Osteoblast (primary cell): ENCODE results near the gene IGLL5. TPM values are rescaled to one million over a fixed set of nuclear protein-coding genes. Genes with fewer than 3 reads are reported as not detected.

Source experiments
- DNase-seq: peaks from one replicate; pipeline ENCODE4 v3.0.0; 2011; ENCODE audit warnings: low spot score, mixed read lengths; ENCODE audit not compliant: insufficient read length; ENCODE audit errors: missing footprints
- H2AFZ ChIP-seq: 2 replicates; pipeline ENCODE4 v1.6.0; 2011; ENCODE audit warnings: mild to moderate bottlenecking, low read length
- H3K27ac ChIP-seq: 2 replicates; pipeline ENCODE4 v1.5.1; 2011; ENCODE audit warnings: mild to moderate bottlenecking, low read depth, low read length, moderate library complexity
- H3K27me3 ChIP-seq: 2 replicates; pipeline ENCODE4 v1.6.0; 2012; ENCODE audit warnings: mild to moderate bottlenecking, control low read depth, inconsistent platforms, low read length, moderate library complexity; ENCODE audit not compliant: insufficient read depth
- H3K36me3 ChIP-seq: 2 replicates; pipeline ENCODE4 v1.5.1; 2011; ENCODE audit warnings: mild to moderate bottlenecking, low read length, control low read depth, moderate library complexity; ENCODE audit not compliant: insufficient read depth
- H3K4me1 ChIP-seq: 2 replicates; pipeline ENCODE4 v1.5.1; 2011; ENCODE audit warnings: mild to moderate bottlenecking, low read length, control low read depth, moderate library complexity; ENCODE audit not compliant: insufficient read depth
- H3K4me2 ChIP-seq: 2 replicates; pipeline ENCODE4 v1.6.0; 2011; ENCODE audit warnings: mild to moderate bottlenecking, low read length; ENCODE audit not compliant: insufficient read depth
- H3K4me3 ChIP-seq: fragments of 200-600 bp; sonication (generic); 3 replicates; pipeline ENCODE4 v1.5.1; 2012; ENCODE audit warnings: mild to moderate bottlenecking, low read length, inconsistent platforms; ENCODE audit not compliant: insufficient read depth
- H3K79me2 ChIP-seq: 2 replicates; pipeline ENCODE4 v1.6.0; 2012; ENCODE audit warnings: mild to moderate bottlenecking, low read length, control low read depth, inconsistent platforms; ENCODE audit not compliant: insufficient read depth
- H3K9me3 ChIP-seq: 2 replicates; pipeline ENCODE4 v1.5.1; 2011; ENCODE audit warnings: low read depth, low read length, control low read depth
- H4K20me1 ChIP-seq: 2 replicates; pipeline ENCODE4 v1.6.0; 2012; ENCODE audit warnings: mild to moderate bottlenecking, low read length, control low read depth; ENCODE audit not compliant: insufficient read depth
- CTCF ChIP-seq: IDR thresholded peaks from 2 replicates; pipeline ENCODE4 v1.5.1; 2011; ENCODE audit warnings: mild to moderate bottlenecking, low read depth, low read length, moderate library complexity; ENCODE audit errors: extremely low read depth
- total RNA-seq: library from RNA; depleted of rRNA; stranded (reverse); fragments of >200 nt; gene quantifications from 2 replicates; pipeline ENCODE4 v1.2.3, GENCODE V29; 2012

Gene IGLL5
- total RNA-seq, 1 donor = not detected

- H4K20me1 ChIP-seq = no peaks in the 10 kb centered on the region
- H3K4me3 ChIP-seq = no peak overlapping the region
- H3K36me3 ChIP-seq = no peaks in the 10 kb centered on the region
- H2AFZ ChIP-seq = no peak overlapping the region
- no peaks in the 10 kb centered on the region for H3K9me3 ChIP-seq
- no peak overlapping the region for H3K27ac ChIP-seq
- TF ChIP-seq CTCF = no peak
- H3K27me3 ChIP-seq = peaks cover 10% of the 10 kb centered on the region
- H3K79me2 ChIP-seq = no peaks in the 10 kb centered on the region
- DNase-seq = no peak
- no peaks in the 10 kb centered on the region for H3K4me1 ChIP-seq
- no peak overlapping the region for H3K4me2 ChIP-seq
Observed at GRCh38 chr22:22856364-22856763, 31.3 kb upstream of the IGLL5 start.

- DNase-seq = no peak
- H3K4me2 ChIP-seq = no peak overlapping the region
- H3K4me3 ChIP-seq = no peak overlapping the region
- no peak overlapping the region for H2AFZ ChIP-seq
- H3K36me3 ChIP-seq = no peaks in the 10 kb centered on the region
- no peaks in the 10 kb centered on the region for H3K79me2 ChIP-seq
- peaks cover 10% of the 10 kb centered on the region for H3K27me3 ChIP-seq
- H4K20me1 ChIP-seq = no peaks in the 10 kb centered on the region
- H3K9me3 ChIP-seq = no peaks in the 10 kb centered on the region
- H3K4me1 ChIP-seq = no peaks in the 10 kb centered on the region
- H3K27ac ChIP-seq = no peak overlapping the region
- TF ChIP-seq CTCF = no peak
Observed at GRCh38 chr22:22856885-22857606, 30.6 kb upstream of the IGLL5 start.

- Histone ChIP-seq H3K27ac (no peak overlapping the region), H3K79me2 (no peaks in the 10 kb centered on the region), H3K36me3 (no peaks in the 10 kb centered on the region), H3K4me1 (no peaks in the 10 kb centered on the region), H2AFZ (no peak overlapping the region), H3K4me3 (no peak overlapping the region), H3K9me3 (no peaks in the 10 kb centered on the region), H3K4me2 (no peak overlapping the region), H4K20me1 (no peaks in the 10 kb centered on the region), H3K27me3 (peaks cover 10% of the 10 kb centered on the region)
- TF ChIP-seq CTCF = no peak
- no peak for DNase-seq
Observed at GRCh38 chr22:22857607-22858558, 29.7 kb upstream of the IGLL5 start.

GRCh38 chr22:22858559-22858937 lies 29.1 kb upstream of the IGLL5 start:
- H3K9me3 ChIP-seq = no peaks in the 10 kb centered on the region
- H2AFZ ChIP-seq = no peak overlapping the region
- H3K36me3 ChIP-seq = no peaks in the 10 kb centered on the region
- peaks cover 10% of the 10 kb centered on the region for H3K27me3 ChIP-seq
- no peaks in the 10 kb centered on the region for H3K4me1 ChIP-seq
- DNase-seq = no peak
- no peaks in the 10 kb centered on the region for H4K20me1 ChIP-seq
- H3K4me2 ChIP-seq = no peak overlapping the region
- H3K4me3 ChIP-seq = no peak overlapping the region
- H3K27ac ChIP-seq = no peak overlapping the region
- H3K79me2 ChIP-seq = no peaks in the 10 kb centered on the region
- no peak for TF ChIP-seq CTCF
